Measurements from ENCODE around the gene NUP210L. TPM values are rescaled to one million over a fixed set of nuclear protein-coding genes. Genes with fewer than 3 reads are reported as not detected.

Gene NUP210L
- total RNA-seq, 1 experiment from 2014 or later = not detected

- no peak for TF ChIP-seq CTCF (conservative IDR thresholded peaks at IDR 0.05)
- TF ChIP-seq EZH2 (IDR thresholded peaks at IDR 0.05; ENCODE audit: low read depth) = no peak
- H3K79me2 ChIP-seq (ENCODE audit: low read depth) = peaks cover 45% of the 10 kb centered on the region
- H3K27ac ChIP-seq = no peak overlapping the region
- H3F3A ChIP-seq (ENCODE audit: insufficient read depth, low read depth) = peaks cover 11% of the 10 kb centered on the region; the same call in 1 of the 2 replicates
- no peak overlapping the region for H2AFZ ChIP-seq
- peaks cover 13% of the 10 kb centered on the region for H3K4me1 ChIP-seq (replicated peaks; ENCODE audit: insufficient read depth)
- BruUV-seq (replicated peaks) = no TSS peak
- peaks cover 9% of the 10 kb centered on the region for H3K36me3 ChIP-seq (ENCODE audit: low read depth)
- peaks cover 28% of the 10 kb centered on the region for H4K20me1 ChIP-seq (ENCODE audit: insufficient read depth)
- no peaks in the 10 kb centered on the region for H3K9me3 ChIP-seq (ENCODE audit: insufficient read depth, low read depth)
- H3K4me3 ChIP-seq = no peak overlapping the region
- CTCF ChIA-PET = no interaction called here
- H3K27me3 ChIP-seq (ENCODE audit: insufficient read depth, low read depth) = no peaks in the 10 kb centered on the region
- no peaks in the 10 kb centered on the region for H3K9me2 ChIP-seq (ENCODE audit: insufficient read depth)
- intact Hi-C loops (cut with micrococcal nuclease; ENCODE audit: unreplicated experiment) = no loop called here
- H3K4me2 ChIP-seq = no peak overlapping the region
- DNase-seq = no peak
- POLR2A ChIA-PET (ENCODE audit: unreplicated experiment) = interaction anchor here (0.6 kb wide), 1 partner anchor 147 kb away, joined by 10 read pairs; no protein-coding TSS in a partner anchor
Observed at GRCh38 chr1:153953859-153954365, 201.0 kb downstream of the NUP210L start.

- no peaks in the 10 kb centered on the region for H3K9me3 ChIP-seq (ENCODE audit: insufficient read depth, low read depth)
- ChIA-PET POLR2A (ENCODE audit: unreplicated experiment) (no interaction called here), CTCF (no interaction called here)
- no peak overlapping the region for H3K4me3 ChIP-seq
- intact Hi-C loops (cut with micrococcal nuclease; ENCODE audit: unreplicated experiment) = no loop called here
- peaks cover 9% of the 10 kb centered on the region for H3K36me3 ChIP-seq (ENCODE audit: low read depth)
- no peak overlapping the region for H2AFZ ChIP-seq
- peaks cover 22% of the 10 kb centered on the region for H4K20me1 ChIP-seq (ENCODE audit: insufficient read depth)
- no peak for TF ChIP-seq EZH2 (IDR thresholded peaks at IDR 0.05; ENCODE audit: low read depth)
- TF ChIP-seq CTCF (conservative IDR thresholded peaks at IDR 0.05) = no peak
- no TSS peak for BruUV-seq (replicated peaks)
- no peaks in the 10 kb centered on the region for H3K9me2 ChIP-seq (ENCODE audit: insufficient read depth)
- no peak overlapping the region for H3K27ac ChIP-seq
- peaks cover 11% of the 10 kb centered on the region for H3K4me1 ChIP-seq (replicated peaks; ENCODE audit: insufficient read depth)
- no peaks in the 10 kb centered on the region for H3K27me3 ChIP-seq (ENCODE audit: insufficient read depth, low read depth)
- peaks cover 16% of the 10 kb centered on the region; the same call in 1 of the 2 replicates for H3F3A ChIP-seq (ENCODE audit: insufficient read depth, low read depth)
- no peak for DNase-seq
- H3K79me2 ChIP-seq (ENCODE audit: low read depth) = peaks cover 33% of the 10 kb centered on the region
- H3K4me2 ChIP-seq = no peak overlapping the region
Observed at GRCh38 chr1:153951801-153952200, 203.1 kb downstream of the NUP210L start.

DNA sequence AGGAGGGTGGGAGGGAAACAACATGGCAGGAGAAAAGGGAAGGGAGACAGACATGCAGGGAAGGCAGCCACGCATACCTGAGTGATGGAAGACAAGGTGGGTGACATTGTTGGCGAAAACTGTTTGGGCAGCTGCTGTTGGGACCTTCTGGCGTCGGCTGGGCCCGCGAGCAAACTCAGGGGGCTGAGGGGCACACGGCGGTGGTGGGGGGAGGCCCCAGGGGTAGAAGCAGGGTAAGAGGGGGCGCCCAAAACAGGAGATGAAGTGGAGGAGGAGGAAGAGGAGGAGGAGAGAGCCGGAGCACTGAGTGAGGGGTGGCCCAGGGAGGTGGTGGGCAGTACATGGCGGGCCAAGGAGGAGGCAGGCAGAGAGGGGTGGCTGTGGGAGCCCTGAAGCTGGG lies 203.7 kb downstream of the NUP210L start:
- TF ChIP-seq CTCF (conservative IDR thresholded peaks at IDR 0.05) (no peak), EZH2 (IDR thresholded peaks at IDR 0.05; ENCODE audit: low read depth) (no peak)
- Histone ChIP-seq H3F3A (ENCODE audit: insufficient read depth, low read depth) (peaks cover 16% of the 10 kb centered on the region; the same call in 1 of the 2 replicates), H3K4me2 (no peak overlapping the region), H3K9me3 (ENCODE audit: insufficient read depth, low read depth) (no peaks in the 10 kb centered on the region), H3K9me2 (ENCODE audit: insufficient read depth) (no peaks in the 10 kb centered on the region), H3K79me2 (ENCODE audit: low read depth) (peaks cover 27% of the 10 kb centered on the region), H3K4me3 (no peak overlapping the region), H3K36me3 (ENCODE audit: low read depth) (peaks cover 9% of the 10 kb centered on the region), H3K27ac (no peak overlapping the region), H2AFZ (no peak overlapping the region), H3K27me3 (ENCODE audit: insufficient read depth, low read depth) (no peaks in the 10 kb centered on the region), H4K20me1 (ENCODE audit: insufficient read depth) (peaks cover 15% of the 10 kb centered on the region), H3K4me1 (replicated peaks; ENCODE audit: insufficient read depth) (peaks cover 6% of the 10 kb centered on the region; the same call in 1 of the 2 replicates)
- POLR2A ChIA-PET (ENCODE audit: unreplicated experiment) = no interaction called here
- intact Hi-C loops (cut with micrococcal nuclease; ENCODE audit: unreplicated experiment) = no loop called here
- no peak for DNase-seq
- CTCF ChIA-PET = no interaction called here
- no TSS peak for BruUV-seq (replicated peaks)
